Pancreas (tissue), 10 donors: Measurements from ENCODE around the gene TPGS1. TPM values are rescaled to one million over a fixed set of nuclear protein-coding genes. Genes with fewer than 3 reads are reported as not detected.
A peak's percentile ranks its signal among the peaks of the same experiment; 100 is the strongest.

ENCODE experiments used
- ATAC-seq, 4 donors: fragments of 200-7000 bp; cut with Tn5 transposase; one replicate each; pipeline versions ENCODE4 v1.8.0 to v1.9.1; 2020; ENCODE audit warnings: mild to moderate bottlenecking in 4 of 4, moderate library complexity in 4 of 4
- DNase-seq, 6 donors: peaks; one replicate each; pipeline ENCODE4 v3.0.0-alpha.2; 2020
- FAIRE-seq: peaks from 2 replicates; lab custom pipeline; 2012; peaks lifted over from hg19 to GRCh38; lab: Jason Lieb, UNC
- H3K27ac ChIP-seq, 4 donors: fragments of 200-600 bp; sonication (generic); 1 replicate in 3 of 4; 2 replicates in 1 of 4; pipeline versions ENCODE4 v1.5.0 to v1.8.0; 2020
- H3K27me3 ChIP-seq, 4 donors: fragments of 200-600 bp; one replicate each; pipeline ENCODE4 v1.8.0; 2021
- H3K36me3 ChIP-seq, 3 donors: fragments of 200-600 bp; sonication (generic) in 1 of 3; one replicate each; pipeline versions ENCODE4 v1.5.0 to v1.8.0; 2020 to 2021
- H3K4me1 ChIP-seq, 3 donors: fragments of 200-600 bp; one replicate each; pipeline ENCODE4 v1.8.0; 2021
- H3K4me3 ChIP-seq, 4 donors: fragments of 200-600 bp; sonication (generic) in 2 of 4; one replicate each; pipeline versions ENCODE4 v1.5.0 to v1.8.0; 2020 to 2021
- H3K9me3 ChIP-seq, 4 donors: fragments of 200-600 bp; one replicate each; pipeline ENCODE4 v1.8.0; 2021
- WGBS, 2 donors: extraction: QIAGEN DNeasy Blood & Tissue Kit; methylation state at CpG; one replicate each; pipeline ENCODE4 v1.1.7; 2013; 5-methylcytosine and 5-hydroxymethylcytosine counted together
- intact Hi-C, 3 donors: fragments of 100-400 bp; cut with DNase I; formaldehyde crosslinking; loops; one replicate each; pipeline versions ENCODE4 v1.11.1 to v1.14.2; 2022
- polyA plus RNA-seq, 2 donors: library from polyadenylated mRNA; stranded (reverse); fragments of 200-250 nt; gene quantifications; one replicate each; pipeline ENCODE4 v1.2.3, GENCODE V29; 2013
- total RNA-seq, 6 donors: library from RNA; stranded (reverse); fragmentation: NEBNext Ultra II Directional in 4 of 6; extraction: Animal tissue kit (Norgen Biotek cat#: 25700) in 4 of 6; gene quantifications; one replicate each; pipeline versions ENCODE4 v1.2.1 to v1.2.4, GENCODE V29; 2021 to 2023
- TF ChIP-seq, protein P1 (sequence below), 4 donors: fragments of 200-600 bp; sonication (generic) in 3 of 4; IDR thresholded peaks; one replicate each; pipeline versions ENCODE4 v1.5.0 to v1.8.0; 2021; ENCODE audit warnings: antibody characterized with exemption in 4 of 4
- donor health status: healthy with polysubstance abuse.
- donor health status: DM: no; HTN: no; CAD: no; lungs with moderate emphysema.
- donor health status: DM: no; HTN: no; CAD: no.
- donor health status: control.
- donor health status: control.
- donor health status: Bipolar disorder and iron deficiency.
- donor health status: DM: yes; HTN: yes; CAD: no.
- donor health status: DM: no; HTN: no; CAD: no.
- donor health status: DM: no; HTN: no; CAD: no.
- donor health status: DM: yes; HTN: yes; CAD: no.

TPGS1 gene, protein sequence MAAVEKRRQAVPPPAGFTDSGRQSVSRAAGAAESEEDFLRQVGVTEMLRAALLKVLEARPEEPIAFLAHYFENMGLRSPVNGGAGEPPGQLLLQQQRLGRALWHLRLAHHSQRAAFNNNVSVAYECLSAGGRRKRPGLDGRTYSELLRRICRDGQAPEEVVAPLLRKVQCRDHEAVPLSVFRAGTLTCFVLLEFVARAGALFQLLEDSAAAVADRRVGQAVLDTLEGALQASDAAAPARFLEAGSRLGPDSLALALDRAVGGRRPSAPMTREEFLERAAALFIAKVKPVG
- 10 to 100 TPM in 4 of 6 donors, 1 to 10 TPM in 2; 8.8 to 16.2 (median 10.7) TPM for total RNA-seq
- 10 to 100 TPM; 14.3 to 29.7 TPM for polyA plus RNA-seq

DNA sequence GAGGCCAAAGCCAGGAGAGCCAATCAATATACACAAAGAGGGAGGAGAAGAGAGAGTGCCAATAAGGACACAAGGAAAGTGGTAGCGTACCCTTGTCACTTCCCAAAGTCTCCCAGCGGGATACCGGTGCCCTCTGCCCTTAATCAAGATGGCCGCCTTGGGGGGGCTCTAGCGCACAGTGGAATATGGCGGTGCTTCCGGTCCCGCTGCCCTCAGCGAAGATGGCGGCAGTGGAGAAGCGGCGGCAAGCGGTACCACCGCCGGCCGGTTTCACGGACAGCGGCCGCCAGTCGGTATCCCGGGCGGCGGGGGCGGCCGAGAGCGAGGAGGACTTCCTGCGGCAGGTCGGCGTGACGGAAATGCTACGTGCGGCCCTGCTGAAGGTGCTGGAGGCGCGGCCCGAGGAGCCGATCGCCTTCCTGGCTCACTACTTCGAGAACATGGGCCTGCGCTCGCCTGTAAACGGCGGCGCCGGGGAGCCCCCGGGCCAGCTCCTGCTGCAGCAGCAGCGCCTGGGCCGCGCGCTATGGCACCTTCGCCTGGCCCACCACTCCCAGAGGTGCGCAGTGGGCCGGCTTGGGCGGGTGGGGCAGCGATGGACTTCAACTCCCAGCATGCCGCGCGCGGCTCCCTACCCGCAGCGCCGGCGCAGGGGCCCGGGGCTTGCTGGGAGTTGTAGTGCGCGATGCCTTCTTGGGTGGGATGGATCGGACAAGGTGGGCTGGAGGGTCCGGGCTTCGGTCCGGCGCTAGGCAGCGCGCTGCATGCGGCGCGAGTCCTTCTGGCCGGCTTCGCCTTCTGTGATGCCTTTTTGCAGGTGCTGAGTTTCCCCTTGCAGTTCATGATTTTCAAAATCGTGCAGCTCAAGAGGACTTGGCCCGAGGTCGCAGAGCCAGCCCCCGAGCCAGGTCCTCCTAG, at the start of gene TPGS1:
Gene TPGS1, plus strand, starts transcription at position 212 of the 918 bp plus-strand sequence. Its CDS starts 10 bp downstream, at position 222.
- Histone ChIP-seq H3K27me3 (no peaks in the 10 kb centered on the region), H3K36me3 (no peaks in the 10 kb centered on the region), H3K4me1 (peaks cover 4 to 9% (median 4%) of the 10 kb centered on the region in 3 donors), H3K9me3 (no peaks in the 10 kb centered on the region), H3K27ac (peak within 1 kb of the TSS; percentile 78 to 93 (median 86)), H3K4me3 (peak within 1 kb of the TSS; percentile 71 to 100 (median 98))
- ATAC-seq, result peak; percentile 86 to 90 (median 88)
- TF ChIP-seq, protein P1, sequence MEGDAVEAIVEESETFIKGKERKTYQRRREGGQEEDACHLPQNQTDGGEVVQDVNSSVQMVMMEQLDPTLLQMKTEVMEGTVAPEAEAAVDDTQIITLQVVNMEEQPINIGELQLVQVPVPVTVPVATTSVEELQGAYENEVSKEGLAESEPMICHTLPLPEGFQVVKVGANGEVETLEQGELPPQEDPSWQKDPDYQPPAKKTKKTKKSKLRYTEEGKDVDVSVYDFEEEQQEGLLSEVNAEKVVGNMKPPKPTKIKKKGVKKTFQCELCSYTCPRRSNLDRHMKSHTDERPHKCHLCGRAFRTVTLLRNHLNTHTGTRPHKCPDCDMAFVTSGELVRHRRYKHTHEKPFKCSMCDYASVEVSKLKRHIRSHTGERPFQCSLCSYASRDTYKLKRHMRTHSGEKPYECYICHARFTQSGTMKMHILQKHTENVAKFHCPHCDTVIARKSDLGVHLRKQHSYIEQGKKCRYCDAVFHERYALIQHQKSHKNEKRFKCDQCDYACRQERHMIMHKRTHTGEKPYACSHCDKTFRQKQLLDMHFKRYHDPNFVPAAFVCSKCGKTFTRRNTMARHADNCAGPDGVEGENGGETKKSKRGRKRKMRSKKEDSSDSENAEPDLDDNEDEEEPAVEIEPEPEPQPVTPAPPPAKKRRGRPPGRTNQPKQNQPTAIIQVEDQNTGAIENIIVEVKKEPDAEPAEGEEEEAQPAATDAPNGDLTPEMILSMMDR (IDR thresholded peaks at IDR 0.05), result no peak
- 0 to 1% methylated on average over 72 to 81 of the region's 81 CpGs for WGBS, 2 donors
- intact Hi-C loops, result no loop called here
- peak; percentile 59 to 97 (median 78) for DNase-seq
- no peak for FAIRE-seq

DNA sequence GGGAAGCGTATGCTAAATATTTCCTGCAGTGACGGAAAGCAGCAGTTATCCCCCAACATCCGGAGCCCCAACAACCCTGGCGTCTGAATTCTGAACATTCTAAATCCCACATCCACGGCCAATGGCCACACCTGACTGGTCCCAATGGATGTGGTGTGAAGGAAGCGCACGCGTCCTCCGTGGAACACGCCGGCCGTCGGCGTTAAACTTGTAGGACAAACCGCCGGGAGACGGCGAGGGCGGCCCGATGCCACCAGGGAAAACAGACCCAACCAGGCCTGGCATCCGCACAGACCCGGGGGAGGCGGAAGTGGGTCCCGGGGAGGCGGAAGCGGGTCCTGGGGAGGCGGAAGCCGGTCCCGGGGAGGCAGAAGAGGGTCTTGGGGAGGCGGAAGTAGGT, 49.7 kb upstream of the TPGS1 start:
- Histone ChIP-seq H3K4me3 (no peak overlapping the region), H3K4me1 (no peaks in the 10 kb centered on the region), H3K27ac (no peak overlapping the region), H3K27me3 (no peaks in the 10 kb centered on the region), H3K9me3 (no peaks in the 10 kb centered on the region), H3K36me3 (no peaks in the 10 kb centered on the region)
- ATAC-seq, result no peak
- FAIRE-seq, result no peak
- TF ChIP-seq, protein P1 (IDR thresholded peaks at IDR 0.05), result no peak
- intact Hi-C loops, result no loop called here
- WGBS, 2 donors, result 95 to 97% methylated on average over 30 of the region's 30 CpGs
- DNase-seq, result peak in 2 of 6 donors; percentile 40 to 75

DNA sequence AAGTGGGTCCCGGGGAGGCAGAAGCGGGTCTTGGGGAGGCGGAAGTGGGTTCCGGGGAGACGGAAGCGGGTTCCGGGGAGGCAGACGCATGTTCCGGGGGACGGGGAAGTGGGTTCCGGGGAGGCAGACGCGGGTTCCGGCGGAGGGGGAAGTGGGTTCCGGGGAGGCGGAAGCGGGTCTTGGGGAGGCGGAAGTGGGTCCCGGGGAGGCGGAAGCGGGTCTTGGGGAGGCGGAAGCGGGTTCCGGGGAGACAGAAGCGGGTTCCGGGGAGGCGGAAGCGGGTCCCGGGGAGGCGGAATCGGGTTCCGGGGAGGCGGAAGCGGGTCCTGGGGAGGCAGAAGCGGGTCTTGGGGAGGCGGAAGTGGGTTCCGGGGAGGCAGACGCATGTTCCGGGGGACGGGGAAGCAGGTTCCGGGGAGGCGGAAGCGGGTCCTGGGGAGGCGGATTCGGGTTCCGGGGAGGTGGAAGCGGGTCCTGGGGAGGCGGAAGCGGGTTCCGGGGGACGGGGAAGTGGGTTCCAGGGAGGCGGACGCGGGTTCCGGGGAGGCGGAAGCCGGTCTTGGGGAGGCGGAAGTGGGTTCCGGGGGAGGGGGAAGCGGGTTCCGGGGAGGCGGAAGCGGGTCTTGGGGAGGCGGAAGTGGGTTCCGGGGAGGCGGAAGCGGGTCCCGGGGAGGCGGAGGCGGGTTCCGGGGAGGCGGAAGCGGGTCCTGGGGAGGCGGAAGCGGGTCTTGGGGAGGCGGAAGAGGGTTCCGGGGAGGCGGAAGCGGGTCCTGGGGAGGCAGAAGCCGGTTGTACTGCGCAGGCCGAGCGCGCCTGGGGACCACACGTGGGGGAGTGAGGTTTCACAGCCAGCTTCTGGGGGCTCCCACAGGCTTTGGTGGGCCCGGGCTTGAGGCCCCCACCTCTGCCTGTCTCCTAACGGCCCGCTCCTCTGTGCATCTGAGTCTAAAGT, 48.9 kb upstream of the TPGS1 start:
- H3K4me1 ChIP-seq, result no peaks in the 10 kb centered on the region
- FAIRE-seq (no peak), DNase-seq (peak in 2 of 6 donors; percentile 53 to 68), ATAC-seq (no peak)
- no peak overlapping the region for H3K27ac ChIP-seq
- no peaks in the 10 kb centered on the region for H3K36me3 ChIP-seq
- TF ChIP-seq, protein P1 (IDR thresholded peaks at IDR 0.05), result no peak
- no peak overlapping the region for H3K4me3 ChIP-seq
- intact Hi-C loops, result no loop called here
- WGBS, 2 donors, result 94 to 98% methylated on average over 71 to 89 of the region's 89 CpGs
- no peaks in the 10 kb centered on the region for H3K9me3 ChIP-seq
- no peaks in the 10 kb centered on the region for H3K27me3 ChIP-seq

DNA sequence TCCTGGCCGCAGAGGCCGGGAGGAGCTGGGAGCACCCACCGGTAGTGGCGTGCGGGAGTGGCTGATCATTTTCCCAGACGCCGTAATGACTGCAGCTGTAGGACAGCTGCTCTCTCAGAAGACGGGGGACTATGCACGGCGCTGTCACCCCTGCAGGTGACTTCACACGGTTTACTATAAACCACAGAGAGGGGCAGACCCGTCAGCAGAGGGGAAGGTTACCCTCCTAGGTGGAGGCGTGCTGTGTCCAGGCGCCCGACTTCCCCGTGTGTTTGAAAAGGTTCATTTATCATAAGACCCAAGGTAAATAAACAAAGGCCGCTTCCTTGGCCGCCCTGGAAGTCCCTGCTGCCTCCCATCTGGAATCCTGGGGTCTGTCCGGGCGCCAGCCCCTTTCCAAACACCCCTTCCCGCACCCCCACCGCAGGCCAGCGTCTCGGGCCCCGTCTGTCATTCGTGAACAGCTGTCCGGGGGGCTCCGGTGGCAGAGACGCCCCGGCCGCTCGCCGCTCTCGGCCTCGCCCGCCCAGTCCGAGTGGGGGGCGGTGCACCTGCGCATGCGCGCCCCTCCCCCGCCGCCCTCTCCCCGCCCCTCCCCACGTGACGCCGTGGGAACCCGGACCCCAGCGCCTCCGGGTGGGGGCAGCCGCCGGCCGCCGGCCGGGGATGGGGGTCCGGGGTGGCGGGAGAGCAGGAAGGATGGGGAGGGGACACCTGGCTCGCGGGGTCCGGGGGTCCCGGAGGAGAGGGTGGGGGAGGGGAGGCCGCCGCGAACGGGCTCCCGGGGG, 47.4 kb upstream of the TPGS1 start:
- intact Hi-C loops, result no loop called here
- TF ChIP-seq, protein P1 (IDR thresholded peaks at IDR 0.05), result no peak
- 1 to 2% methylated on average over 34 to 66 of the region's 66 CpGs for WGBS, 2 donors
- Histone ChIP-seq H3K4me3 (peak overlapping the region; percentile 62 to 90 (median 74)), H3K4me1 (no peaks in the 10 kb centered on the region), H3K9me3 (no peaks in the 10 kb centered on the region), H3K27me3 (no peaks in the 10 kb centered on the region), H3K36me3 (no peaks in the 10 kb centered on the region), H3K27ac (peak overlapping the region; percentile 89 to 96 (median 92))
- DNase-seq, result peak; percentile 72 to 96 (median 87)
- FAIRE-seq, result no peak
- ATAC-seq, result peak; percentile 66 to 79 (median 74)
